ENCODE results near the gene CDK17.
A peak's percentile ranks its signal among the peaks of the same experiment; 100 is the strongest.

Gene CDK17

DNA sequence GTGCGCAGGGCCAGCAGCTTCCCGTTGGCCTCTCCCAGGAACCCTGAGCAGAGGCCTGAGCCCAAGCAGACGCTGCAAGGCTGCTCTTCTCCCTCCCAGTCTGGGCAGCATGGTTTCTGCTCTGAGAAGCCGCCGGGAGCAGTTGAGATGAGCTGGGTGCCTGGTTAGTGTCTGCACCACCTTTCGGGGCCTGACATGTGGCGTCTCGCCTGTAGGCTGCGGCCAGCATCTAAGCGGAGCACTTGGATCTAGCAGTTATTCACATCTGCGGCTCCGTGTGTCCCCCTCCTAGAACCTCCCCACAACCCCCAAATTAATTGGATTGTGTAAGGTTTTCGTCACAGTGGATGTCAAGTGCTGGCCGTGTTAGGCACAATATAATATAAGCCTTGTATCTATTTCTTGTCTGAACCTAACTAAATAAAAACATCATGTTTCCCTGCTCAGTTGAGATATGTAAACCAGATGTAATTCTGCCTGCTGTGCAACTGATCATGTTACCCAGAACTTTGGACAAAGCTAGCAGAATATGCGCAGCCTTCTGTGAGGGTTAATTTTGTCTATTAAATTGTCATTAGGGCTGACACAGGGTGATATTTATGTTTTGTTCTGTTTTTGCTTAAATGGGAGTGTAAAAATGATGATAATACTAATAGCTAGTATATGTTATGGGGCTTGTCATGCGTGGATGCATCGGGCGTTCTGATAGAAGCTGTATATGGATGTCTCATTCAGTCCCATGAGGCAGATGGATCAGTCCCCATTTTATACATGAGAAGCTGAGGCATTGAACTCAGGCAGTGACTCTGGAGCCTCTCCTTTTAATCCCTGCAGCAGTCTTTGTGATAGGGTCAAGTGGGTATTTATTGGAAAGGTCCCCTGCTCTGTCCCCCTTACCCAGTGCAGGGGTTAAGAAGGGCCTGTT is 160.3 kb downstream of the CDK17 start:
- ATAC-seq: peak; percentile 84
- TF ChIP-seq PPARA (CRISPR knock-in tag; IDR thresholded peaks at IDR 0.05; ENCODE audit: borderline replicate concordance) (no peak), TCF4 (CRISPR knock-in tag; IDR thresholded peaks at IDR 0.05; ENCODE audit: borderline replicate concordance) (peak; percentile 95), ZNF70 (CRISPR knock-in tag; IDR thresholded peaks at IDR 0.05) (no peak), ZFP3 (CRISPR knock-in tag; IDR thresholded peaks at IDR 0.05) (no peak), RARB (CRISPR knock-in tag; IDR thresholded peaks at IDR 0.05) (no peak), SNAI2 (CRISPR knock-in tag; IDR thresholded peaks at IDR 0.05) (no peak), ARNTL (CRISPR knock-in tag; IDR thresholded peaks at IDR 0.05; ENCODE audit: borderline replicate concordance, low read depth) (no peak), ZNF565 (CRISPR knock-in tag; conservative IDR thresholded peaks at IDR 0.05; ENCODE audit: low read depth) (no peak), ZNF8 (CRISPR knock-in tag; IDR thresholded peaks at IDR 0.05) (0 out of 2 replicates have a peak, but pooled peaks have one; percentile 4), BACH2 (CRISPR knock-in tag; IDR thresholded peaks at IDR 0.05; ENCODE audit: borderline replicate concordance) (no peak), ZFP30 (CRISPR knock-in tag; IDR thresholded peaks at IDR 0.05) (no peak), ISL1 (CRISPR knock-in tag; IDR thresholded peaks at IDR 0.05) (no peak), GLIS3 (CRISPR knock-in tag; IDR thresholded peaks at IDR 0.05) (no peak), ZC3H10 (CRISPR knock-in tag; IDR thresholded peaks at IDR 0.05) (no peak), CSDC2 (CRISPR knock-in tag; IDR thresholded peaks at IDR 0.05) (no peak), TOX (CRISPR knock-in tag; IDR thresholded peaks at IDR 0.05; ENCODE audit: borderline replicate concordance) (peak; percentile 62), OSR1 (CRISPR knock-in tag; IDR thresholded peaks at IDR 0.05) (no peak)
- TF ChIP-seq, protein P1, sequence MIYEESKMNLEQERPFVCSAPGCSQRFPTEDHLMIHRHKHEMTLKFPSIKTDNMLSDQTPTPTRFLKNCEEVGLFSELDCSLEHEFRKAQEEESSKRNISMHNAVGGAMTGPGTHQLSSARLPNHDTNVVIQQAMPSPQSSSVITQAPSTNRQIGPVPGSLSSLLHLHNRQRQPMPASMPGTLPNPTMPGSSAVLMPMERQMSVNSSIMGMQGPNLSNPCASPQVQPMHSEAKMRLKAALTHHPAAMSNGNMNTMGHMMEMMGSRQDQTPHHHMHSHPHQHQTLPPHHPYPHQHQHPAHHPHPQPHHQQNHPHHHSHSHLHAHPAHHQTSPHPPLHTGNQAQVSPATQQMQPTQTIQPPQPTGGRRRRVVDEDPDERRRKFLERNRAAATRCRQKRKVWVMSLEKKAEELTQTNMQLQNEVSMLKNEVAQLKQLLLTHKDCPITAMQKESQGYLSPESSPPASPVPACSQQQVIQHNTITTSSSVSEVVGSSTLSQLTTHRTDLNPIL (CRISPR knock-in tag; IDR thresholded peaks at IDR 0.05; ENCODE audit: low read depth): no peak
- TF ChIP-seq, protein P2, sequence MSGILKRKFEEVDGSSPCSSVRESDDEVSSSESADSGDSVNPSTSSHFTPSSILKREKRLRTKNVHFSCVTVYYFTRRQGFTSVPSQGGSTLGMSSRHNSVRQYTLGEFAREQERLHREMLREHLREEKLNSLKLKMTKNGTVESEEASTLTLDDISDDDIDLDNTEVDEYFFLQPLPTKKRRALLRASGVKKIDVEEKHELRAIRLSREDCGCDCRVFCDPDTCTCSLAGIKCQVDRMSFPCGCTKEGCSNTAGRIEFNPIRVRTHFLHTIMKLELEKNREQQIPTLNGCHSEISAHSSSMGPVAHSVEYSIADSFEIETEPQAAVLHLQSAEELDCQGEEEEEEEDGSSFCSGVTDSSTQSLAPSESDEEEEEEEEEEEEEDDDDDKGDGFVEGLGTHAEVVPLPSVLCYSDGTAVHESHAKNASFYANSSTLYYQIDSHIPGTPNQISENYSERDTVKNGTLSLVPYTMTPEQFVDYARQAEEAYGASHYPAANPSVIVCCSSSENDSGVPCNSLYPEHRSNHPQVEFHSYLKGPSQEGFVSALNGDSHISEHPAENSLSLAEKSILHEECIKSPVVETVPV (CRISPR knock-in tag; IDR thresholded peaks at IDR 0.05): no peak
- TF ChIP-seq, protein P3, sequence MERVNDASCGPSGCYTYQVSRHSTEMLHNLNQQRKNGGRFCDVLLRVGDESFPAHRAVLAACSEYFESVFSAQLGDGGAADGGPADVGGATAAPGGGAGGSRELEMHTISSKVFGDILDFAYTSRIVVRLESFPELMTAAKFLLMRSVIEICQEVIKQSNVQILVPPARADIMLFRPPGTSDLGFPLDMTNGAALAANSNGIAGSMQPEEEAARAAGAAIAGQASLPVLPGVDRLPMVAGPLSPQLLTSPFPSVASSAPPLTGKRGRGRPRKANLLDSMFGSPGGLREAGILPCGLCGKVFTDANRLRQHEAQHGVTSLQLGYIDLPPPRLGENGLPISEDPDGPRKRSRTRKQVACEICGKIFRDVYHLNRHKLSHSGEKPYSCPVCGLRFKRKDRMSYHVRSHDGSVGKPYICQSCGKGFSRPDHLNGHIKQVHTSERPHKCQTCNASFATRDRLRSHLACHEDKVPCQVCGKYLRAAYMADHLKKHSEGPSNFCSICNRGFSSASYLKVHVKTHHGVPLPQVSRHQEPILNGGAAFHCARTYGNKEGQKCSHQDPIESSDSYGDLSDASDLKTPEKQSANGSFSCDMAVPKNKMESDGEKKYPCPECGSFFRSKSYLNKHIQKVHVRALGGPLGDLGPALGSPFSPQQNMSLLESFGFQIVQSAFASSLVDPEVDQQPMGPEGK (CRISPR knock-in tag; IDR thresholded peaks at IDR 0.05; ENCODE audit: borderline replicate concordance): peak; percentile 41; the same call in 1 of the 2 replicates
- TF ChIP-seq, protein P4, sequence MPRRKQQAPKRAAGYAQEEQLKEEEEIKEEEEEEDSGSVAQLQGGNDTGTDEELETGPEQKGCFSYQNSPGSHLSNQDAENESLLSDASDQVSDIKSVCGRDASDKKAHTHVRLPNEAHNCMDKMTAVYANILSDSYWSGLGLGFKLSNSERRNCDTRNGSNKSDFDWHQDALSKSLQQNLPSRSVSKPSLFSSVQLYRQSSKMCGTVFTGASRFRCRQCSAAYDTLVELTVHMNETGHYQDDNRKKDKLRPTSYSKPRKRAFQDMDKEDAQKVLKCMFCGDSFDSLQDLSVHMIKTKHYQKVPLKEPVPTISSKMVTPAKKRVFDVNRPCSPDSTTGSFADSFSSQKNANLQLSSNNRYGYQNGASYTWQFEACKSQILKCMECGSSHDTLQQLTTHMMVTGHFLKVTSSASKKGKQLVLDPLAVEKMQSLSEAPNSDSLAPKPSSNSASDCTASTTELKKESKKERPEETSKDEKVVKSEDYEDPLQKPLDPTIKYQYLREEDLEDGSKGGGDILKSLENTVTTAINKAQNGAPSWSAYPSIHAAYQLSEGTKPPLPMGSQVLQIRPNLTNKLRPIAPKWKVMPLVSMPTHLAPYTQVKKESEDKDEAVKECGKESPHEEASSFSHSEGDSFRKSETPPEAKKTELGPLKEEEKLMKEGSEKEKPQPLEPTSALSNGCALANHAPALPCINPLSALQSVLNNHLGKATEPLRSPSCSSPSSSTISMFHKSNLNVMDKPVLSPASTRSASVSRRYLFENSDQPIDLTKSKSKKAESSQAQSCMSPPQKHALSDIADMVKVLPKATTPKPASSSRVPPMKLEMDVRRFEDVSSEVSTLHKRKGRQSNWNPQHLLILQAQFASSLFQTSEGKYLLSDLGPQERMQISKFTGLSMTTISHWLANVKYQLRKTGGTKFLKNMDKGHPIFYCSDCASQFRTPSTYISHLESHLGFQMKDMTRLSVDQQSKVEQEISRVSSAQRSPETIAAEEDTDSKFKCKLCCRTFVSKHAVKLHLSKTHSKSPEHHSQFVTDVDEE (CRISPR knock-in tag; IDR thresholded peaks at IDR 0.05): peak; percentile 87
- TF ChIP-seq, protein P5, sequence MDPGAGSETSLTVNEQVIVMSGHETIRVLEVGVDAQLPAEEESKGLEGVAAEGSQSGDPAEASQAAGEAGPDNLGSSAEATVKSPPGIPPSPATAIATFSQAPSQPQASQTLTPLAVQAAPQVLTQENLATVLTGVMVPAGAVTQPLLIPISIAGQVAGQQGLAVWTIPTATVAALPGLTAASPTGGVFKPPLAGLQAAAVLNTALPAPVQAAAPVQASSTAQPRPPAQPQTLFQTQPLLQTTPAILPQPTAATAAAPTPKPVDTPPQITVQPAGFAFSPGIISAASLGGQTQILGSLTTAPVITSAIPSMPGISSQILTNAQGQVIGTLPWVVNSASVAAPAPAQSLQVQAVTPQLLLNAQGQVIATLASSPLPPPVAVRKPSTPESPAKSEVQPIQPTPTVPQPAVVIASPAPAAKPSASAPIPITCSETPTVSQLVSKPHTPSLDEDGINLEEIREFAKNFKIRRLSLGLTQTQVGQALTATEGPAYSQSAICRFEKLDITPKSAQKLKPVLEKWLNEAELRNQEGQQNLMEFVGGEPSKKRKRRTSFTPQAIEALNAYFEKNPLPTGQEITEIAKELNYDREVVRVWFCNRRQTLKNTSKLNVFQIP (CRISPR knock-in tag; IDR thresholded peaks at IDR 0.05; ENCODE audit: borderline replicate concordance, low read depth): no peak
